MM.1S (cell line): ENCODE results near the gene ANKRD13D.

Experiments used
- DNase-seq: peaks from one replicate; pipeline ENCODE4 v3.0.0-alpha.2; 2015
- H2AFZ ChIP-seq: fragments of 300-600 bp; sonication (generic); 2 replicates; pipeline ENCODE4 v1.6.0; 2016; ENCODE audit warnings: antibody characterized with exemption, low read length
- H3F3A ChIP-seq: fragments of 300-600 bp; sonication (generic); 2 replicates; pipeline ENCODE4 v1.6.1; 2016; ENCODE audit warnings: mild to moderate bottlenecking, antibody characterized with exemption, low read length, moderate library complexity, mixed read lengths; ENCODE audit not compliant: insufficient read depth
- H3K27ac ChIP-seq: fragments of 300-600 bp; sonication (generic); 2 replicates; pipeline ENCODE4 v1.5.1; 2016; ENCODE audit warnings: mild to moderate bottlenecking, low read length
- H3K27me3 ChIP-seq: fragments of 300-600 bp; sonication (generic); replicated peaks from 2 replicates; pipeline ENCODE4 v1.6.0; 2016; ENCODE audit warnings: low read length; ENCODE audit not compliant: insufficient read depth
- H3K36me3 ChIP-seq: fragments of 300-600 bp; sonication (generic); replicated peaks from 2 replicates; pipeline ENCODE4 v1.6.1; 2016; ENCODE audit warnings: mild to moderate bottlenecking, low read length, mixed read lengths; ENCODE audit not compliant: insufficient read depth
- H3K4me1 ChIP-seq: fragments of 300-600 bp; sonication (generic); 2 replicates; pipeline ENCODE4 v1.6.1; 2016; ENCODE audit warnings: low read length, mixed read lengths
- H3K4me2 ChIP-seq: fragments of 300-600 bp; sonication (generic); 2 replicates; pipeline ENCODE4 v1.6.0; 2016; ENCODE audit warnings: low read depth, low read length
- H3K4me3 ChIP-seq: fragments of 300-600 bp; sonication (generic); 2 replicates; pipeline ENCODE4 v1.5.1; 2016; ENCODE audit warnings: low read length, mixed read lengths
- H3K79me2 ChIP-seq: fragments of 300-600 bp; sonication (generic); 2 replicates; pipeline ENCODE4 v1.6.1; 2016; ENCODE audit warnings: mixed run types, low read length, mixed read lengths
- H3K9ac ChIP-seq: fragments of 300-600 bp; sonication (generic); 2 replicates; pipeline ENCODE4 v1.6.1; 2016; ENCODE audit warnings: low read length, mixed read lengths
- H3K9me2 ChIP-seq: fragments of 300-600 bp; sonication (generic); replicated peaks from 2 replicates; pipeline ENCODE4 v1.6.1; 2016; ENCODE audit warnings: mild to moderate bottlenecking, low read length, mixed read lengths; ENCODE audit not compliant: insufficient read depth
- H3K9me3 ChIP-seq: fragments of 300-600 bp; sonication (generic); replicated peaks from 2 replicates; pipeline ENCODE4 v1.6.1; 2016; ENCODE audit warnings: mild to moderate bottlenecking, low read length, mixed read lengths; ENCODE audit not compliant: insufficient read depth
- H4K20me1 ChIP-seq: fragments of 300-600 bp; sonication (generic); 2 replicates; pipeline ENCODE4 v1.6.1; 2016; ENCODE audit warnings: mild to moderate bottlenecking, low read length, moderate library complexity, mixed read lengths; ENCODE audit not compliant: insufficient read depth
- CTCF ChIP-seq: fragments of 300-600 bp; sonication (generic); IDR thresholded peaks from 2 replicates; pipeline ENCODE4 v1.5.1; 2016; ENCODE audit warnings: antibody characterized with exemption, low read length, mixed read lengths
- EZH2 ChIP-seq: fragments of 300-600 bp; sonication (generic); optimal IDR thresholded peaks from 2 replicates; pipeline ENCODE3; 2017; ENCODE audit warnings: low read depth, mild to moderate bottlenecking, antibody characterized with exemption, low read length, mixed read lengths
- EZH2phosphoT487 ChIP-seq: fragments of 300-600 bp; sonication (generic); IDR thresholded peaks from 2 replicates; pipeline ENCODE4 v1.6.1; 2018; ENCODE audit warnings: antibody characterized with exemption, low read length

ANKRD13D gene

DNA sequence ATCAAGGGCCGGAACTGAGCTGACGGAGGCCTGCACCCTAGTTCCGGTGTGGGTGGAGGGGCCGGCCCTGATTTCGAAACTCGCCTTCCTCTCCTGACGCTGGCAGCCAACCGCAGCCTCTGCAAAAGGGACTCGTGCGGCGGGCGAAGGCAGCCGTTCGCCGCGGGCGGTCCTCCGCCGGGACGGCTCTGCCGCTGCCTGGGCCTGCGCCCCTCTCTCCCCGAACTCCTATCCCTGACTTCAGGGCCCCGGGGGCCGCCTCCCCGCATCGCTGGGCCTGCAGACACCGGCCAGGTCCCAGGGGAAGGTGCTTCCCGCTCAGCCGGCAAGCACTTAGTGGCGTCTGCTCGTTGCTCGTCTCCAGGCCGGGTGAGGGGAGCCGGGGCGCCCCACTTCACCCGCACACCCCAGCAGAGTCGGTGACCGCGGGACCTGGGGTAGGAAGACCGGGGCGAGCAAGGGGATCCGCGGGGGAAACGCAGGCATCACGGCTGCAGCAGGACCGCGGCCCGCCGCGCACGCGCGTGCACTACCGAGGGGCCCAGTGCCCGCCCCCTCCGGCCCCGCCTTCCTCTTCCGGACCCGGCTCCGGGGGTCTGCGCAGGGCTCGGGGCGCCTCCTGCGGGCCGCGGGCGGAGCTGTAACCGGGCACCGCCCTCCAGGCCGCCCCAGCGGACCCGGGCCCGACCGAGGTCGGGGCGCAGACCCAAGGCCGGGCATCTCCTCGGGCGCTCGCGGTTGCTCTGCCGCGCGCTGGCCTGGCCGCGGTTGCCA, 464 bp upstream of the ANKRD13D start:
- H3K4me3 ChIP-seq, result peak overlapping the region; percentile 100
- peak overlapping the region; percentile 100 for H3K27ac ChIP-seq
- peak overlapping the region; percentile 100 for H3K9ac ChIP-seq
- no peak for TF ChIP-seq EZH2
- TF ChIP-seq CTCF, result peak; percentile 21
- peak overlapping the region; percentile 56; the same call in 1 of the 2 replicates for H2AFZ ChIP-seq
- no peaks in the 10 kb centered on the region for H3K9me2 ChIP-seq
- H3K27me3 ChIP-seq, result no peaks in the 10 kb centered on the region
- H3K9me3 ChIP-seq, result no peaks in the 10 kb centered on the region
- peak overlapping the region; percentile 100 for H3K4me2 ChIP-seq
- no peaks in the 10 kb centered on the region for H4K20me1 ChIP-seq
- H3K4me1 ChIP-seq, result peaks cover 19% of the 10 kb centered on the region
- peaks cover 13% of the 10 kb centered on the region for H3K36me3 ChIP-seq
- DNase-seq, result peak; percentile 93
- peaks cover 38% of the 10 kb centered on the region for H3K79me2 ChIP-seq
- H3F3A ChIP-seq, result peaks cover 37% of the 10 kb centered on the region

- no peaks in the 10 kb centered on the region for H4K20me1 ChIP-seq
- TF ChIP-seq CTCF (no peak), EZH2 (no peak), EZH2phosphoT487 (no peak)
- no peak for DNase-seq
- H3K27me3 ChIP-seq, result no peaks in the 10 kb centered on the region
- H3F3A ChIP-seq, result peaks cover 34% of the 10 kb centered on the region
- H2AFZ ChIP-seq, result no peak overlapping the region
- no peaks in the 10 kb centered on the region for H3K9me3 ChIP-seq
- H3K4me3 ChIP-seq, result peak overlapping the region; percentile 88
- peaks cover 10% of the 10 kb centered on the region; the same call in 1 of the 2 replicates for H3K36me3 ChIP-seq
- peaks cover 19% of the 10 kb centered on the region for H3K4me1 ChIP-seq
- H3K79me2 ChIP-seq, result peaks cover 37% of the 10 kb centered on the region
- H3K9me2 ChIP-seq, result no peaks in the 10 kb centered on the region
- peak overlapping the region; percentile 100 for H3K4me2 ChIP-seq
- peak overlapping the region; percentile 82; the same call in 1 of the 2 replicates for H3K9ac ChIP-seq
- no peak overlapping the region for H3K27ac ChIP-seq
Observed at GRCh38 chr11:67289651-67290479, 762 bp downstream of the ANKRD13D start.

DNA sequence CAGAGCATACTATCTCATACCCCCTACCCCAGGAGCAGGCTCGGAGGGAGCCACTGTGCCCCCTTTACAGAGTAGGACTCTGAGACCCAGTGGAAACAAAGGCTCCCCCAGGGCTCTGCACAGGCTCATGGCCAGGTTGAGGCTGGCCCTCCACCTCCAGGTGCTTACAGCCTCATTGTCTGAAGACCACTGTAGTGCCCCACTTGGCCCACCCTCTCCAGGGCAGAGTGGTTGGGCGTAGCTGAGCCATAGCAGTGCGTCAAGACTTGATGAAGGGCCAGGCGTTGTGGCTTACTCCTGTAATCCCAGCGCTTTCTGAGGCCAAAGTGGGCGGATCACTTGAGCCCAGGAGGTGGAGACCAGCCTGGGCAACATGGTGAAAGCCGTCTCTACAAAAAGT, 1.7 kb downstream of the ANKRD13D start:
- H3K9me3 ChIP-seq, result no peaks in the 10 kb centered on the region
- H2AFZ ChIP-seq, result no peak overlapping the region
- H3K36me3 ChIP-seq, result peaks cover 7% of the 10 kb centered on the region; the same call in 1 of the 2 replicates
- peaks cover 37% of the 10 kb centered on the region for H3K79me2 ChIP-seq
- H3K9ac ChIP-seq, result no peak overlapping the region
- no peaks in the 10 kb centered on the region for H3K9me2 ChIP-seq
- no peaks in the 10 kb centered on the region for H3K27me3 ChIP-seq
- no peak for DNase-seq
- H3K4me2 ChIP-seq, result no peak overlapping the region
- TF ChIP-seq EZH2 (no peak), EZH2phosphoT487 (no peak), CTCF (no peak)
- H3F3A ChIP-seq, result peaks cover 29% of the 10 kb centered on the region
- H3K27ac ChIP-seq, result no peak overlapping the region
- no peaks in the 10 kb centered on the region for H4K20me1 ChIP-seq
- peaks cover 19% of the 10 kb centered on the region for H3K4me1 ChIP-seq
- no peak overlapping the region for H3K4me3 ChIP-seq
